Activated CD8-positive, alpha-beta T cell treated with anti-CD3 and anti-CD28 coated beads for 36 hours (primary cell): ENCODE results near the gene VSTM5. TPM values are rescaled to one million over a fixed set of nuclear protein-coding genes. Genes with fewer than 3 reads are reported as not detected.

ENCODE experiments used
- ATAC-seq: fragments of 200-7000 bp; cut with Tn5 transposase; one replicate; pipeline ENCODE4 v1.10.0; 2021; ENCODE audit warnings: mild to moderate bottlenecking, moderate library complexity
- CTCF ChIA-PET: fragments of 350-600 bp; sonication (Branson Sonifier 250); formaldehyde crosslinking; loops from one replicate; lab custom pipeline; 2021; ENCODE audit warnings: antibody characterized with exemption; lab: Charles Lee
- POLR2A ChIA-PET: fragments of 350-600 bp; sonication (Branson Sonifier 250); formaldehyde crosslinking; loops from one replicate; lab custom pipeline; 2021; ENCODE audit warnings: antibody characterized with exemption; lab: Charles Lee
- DNase-seq: peaks from one replicate; pipeline ENCODE4 v3.0.0-alpha.2; 2020
- H3K27ac Mint-ChIP-seq: one replicate; pipeline ENCODE4 v1.8.0; 2021; ENCODE audit warnings: mild to moderate bottlenecking, mixed read lengths
- H3K27me3 Mint-ChIP-seq: one replicate; pipeline ENCODE4 v1.8.0; 2021; ENCODE audit warnings: mixed read lengths
- H3K36me3 Mint-ChIP-seq: one replicate; pipeline ENCODE4 v1.8.0; 2021; ENCODE audit warnings: low read depth, mixed read lengths
- H3K4me1 Mint-ChIP-seq: one replicate; pipeline ENCODE4 v1.8.0; 2021; ENCODE audit warnings: low read depth, mixed read lengths
- H3K4me3 Mint-ChIP-seq: one replicate; pipeline ENCODE4 v1.8.0; 2021; ENCODE audit warnings: mild to moderate bottlenecking, moderate library complexity, mixed read lengths
- H3K9me3 Mint-ChIP-seq: one replicate; pipeline ENCODE4 v1.8.0; 2021; ENCODE audit warnings: mixed read lengths
- CTCF ChIP-seq: fragments of 200-600 bp; IDR thresholded peaks from one replicate; pipeline ENCODE4 v1.8.0; 2022; ENCODE audit warnings: antibody characterized with exemption, mild to moderate bottlenecking
- intact Hi-C: fragments of 100-400 bp; cut with micrococcal nuclease; formaldehyde crosslinking; loops from one replicate; pipeline ENCODE4 v1.10.0; 2022
- total RNA-seq, 2 experiments: library from RNA; stranded (reverse); gene quantifications; one replicate each; pipeline ENCODE4 v1.2.3, GENCODE V29; 2021

VSTM5 gene
- total RNA-seq, 2 experiments from 2014 or later: not detected

GRCh38 chr11:93791493-93791892, 58.9 kb downstream of the VSTM5 start:
- intact Hi-C loops: no loop called here
- CTCF ChIA-PET: no interaction called here
- Mint-ChIP-seq H3K36me3 (peaks cover 58% of the 10 kb centered on the region), H3K9me3 (no peaks in the 10 kb centered on the region), H3K4me1 (peaks cover 22% of the 10 kb centered on the region), H3K4me3 (no peak overlapping the region), H3K27me3 (no peaks in the 10 kb centered on the region), H3K27ac (no peak overlapping the region)
- TF ChIP-seq CTCF: no peak
- DNase-seq (no peak), ATAC-seq (no peak)
- POLR2A ChIA-PET: no interaction called here

GRCh38 chr11:93784935-93785360, 65.5 kb downstream of the VSTM5 start:
- intact Hi-C loops: loop anchor here (2.0 kb wide), 1 partner anchor 46 kb away; no protein-coding TSS in a partner anchor
- Mint-ChIP-seq H3K27me3 (no peaks in the 10 kb centered on the region), H3K36me3 (peaks cover 36% of the 10 kb centered on the region), H3K4me3 (peak overlapping the region; percentile 98), H3K9me3 (no peaks in the 10 kb centered on the region), H3K27ac (peak overlapping the region; percentile 96), H3K4me1 (peaks cover 32% of the 10 kb centered on the region)
- ATAC-seq (peak; percentile 41), DNase-seq (peak; percentile 59)
- ChIA-PET CTCF (no interaction called here), POLR2A (interaction anchor here (1.4 to 5.5 kb wide), 2 partner anchors 44 to 344 kb away, joined by 9 to 109 read pairs; partner anchors contain the start of genes C11orf54, PANX1 and TAF1D)
- no peak for TF ChIP-seq CTCF

GRCh38 chr11:93784145-93784934, 66.1 kb downstream of the VSTM5 start, which contains the start of gene MED17:
Gene MED17 (plus strand): TSS chr11:93784282. CDS start chr11:93784514, 232 bp downstream.
- POLR2A ChIA-PET: interaction anchor here (0.6 to 5.5 kb wide), 21 partner anchors 10 to 345 kb away, joined by 3 to 109 read pairs (median 4); partner anchors contain the start of genes C11orf54, PANX1 and TAF1D
- H3K4me1 Mint-ChIP-seq: peaks cover 32% of the 10 kb centered on the region
- CTCF ChIA-PET: interaction anchor here (0.6 to 2.1 kb wide), 8 partner anchors 11 to 46 kb away, joined by 3 to 8 read pairs (median 4); partner anchors contain the start of genes C11orf54 and TAF1D

GRCh38 chr11:93783765-93784144, 66.7 kb downstream of the VSTM5 start:
- peak overlapping the region; percentile 98 for H3K4me3 Mint-ChIP-seq
- ChIA-PET CTCF (interaction anchor here (0.6 to 2.1 kb wide), 8 partner anchors 12 to 46 kb away, joined by 3 to 8 read pairs (median 4); partner anchors contain the start of genes C11orf54 and TAF1D), POLR2A (interaction anchor here (0.6 to 5.5 kb wide), 20 partner anchors 10 to 345 kb away, joined by 3 to 109 read pairs (median 4); partner anchors contain the start of genes C11orf54, PANX1 and TAF1D)
- intact Hi-C loops: loop anchor here (2.0 kb wide), 1 partner anchor 45 kb away; no protein-coding TSS in a partner anchor
- H3K4me1 Mint-ChIP-seq: peaks cover 30% of the 10 kb centered on the region
- H3K36me3 Mint-ChIP-seq: peaks cover 29% of the 10 kb centered on the region
- H3K27ac Mint-ChIP-seq: peak overlapping the region; percentile 96
- H3K9me3 Mint-ChIP-seq: no peaks in the 10 kb centered on the region
- DNase-seq: no peak
- peak; percentile 47 for ATAC-seq
- H3K27me3 Mint-ChIP-seq: no peaks in the 10 kb centered on the region
- no peak for TF ChIP-seq CTCF

More at GRCh38 chr11:93784145-93784934, 66.1 kb downstream of the VSTM5 start, which contains the start of gene MED17:
- Mint-ChIP-seq H3K27me3 (no peaks in the 10 kb centered on the region), H3K9me3 (no peaks in the 10 kb centered on the region), H3K36me3 (peaks cover 32% of the 10 kb centered on the region), H3K4me3 (peak within 1 kb of the TSS; percentile 98), H3K27ac (peak within 1 kb of the TSS; percentile 96)
- intact Hi-C loops: loop anchor here (2.0 kb wide), 1 partner anchor 46 kb away; no protein-coding TSS in a partner anchor
- TF ChIP-seq CTCF: peak; percentile 50
- ATAC-seq (peak; percentile 96), DNase-seq (peak; percentile 93)
